A673 (cell line): Measurements from ENCODE around the gene NETO1. TPM values are rescaled to one million over a fixed set of nuclear protein-coding genes. Genes with fewer than 3 reads are reported as not detected.

Source experiments
- BruUV-seq: library from RNA; stranded (reverse); fragments of 400-500 nt; replicated peaks from 2 replicates; lab custom pipeline; 2021; lab: Mats Ljungman, UMichigan
- CTCF ChIA-PET: fragments of 300-600 bp; sonication (Branson Sonifier 250); formaldehyde crosslinking; loops from one replicate; lab custom pipeline; 2022; ENCODE audit warnings: antibody characterized with exemption; lab: Charles Lee
- POLR2A ChIA-PET: fragments of 300-600 bp; sonication (Branson Sonifier 250); formaldehyde crosslinking; loops from one replicate; lab custom pipeline; 2022; ENCODE audit warnings: antibody characterized with exemption; ENCODE audit not compliant: low non-redundant PET; lab: Charles Lee
- DNase-seq: peaks from one replicate; pipeline ENCODE4 v3.0.0-alpha.2; 2015; ENCODE audit warnings: low spot score
- H3K27ac ChIP-seq: fragments of 200-600 bp; sonication (generic); 2 replicates; pipeline ENCODE4 v1.5.1; 2016; ENCODE audit warnings: mixed run types, low read depth, mild to moderate bottlenecking, mixed read lengths, antibody characterized with exemption, low read length; ENCODE audit not compliant: poor library complexity, severe bottlenecking
- H3K27me3 ChIP-seq: fragments of 200-600 bp; sonication (generic); replicated peaks from 2 replicates; pipeline ENCODE4 v1.6.1; 2017; ENCODE audit warnings: mixed run types, low read depth, mild to moderate bottlenecking, mixed read lengths, antibody characterized with exemption, low read length; ENCODE audit not compliant: insufficient read depth, poor library complexity
- H3K36me3 ChIP-seq: fragments of 200-600 bp; sonication (generic); 2 replicates; pipeline ENCODE4 v1.6.1; 2016; ENCODE audit warnings: mixed run types, mild to moderate bottlenecking, mixed read lengths, antibody characterized with exemption, low read length; ENCODE audit not compliant: insufficient read depth, poor library complexity, severe bottlenecking
- H3K4me1 ChIP-seq: fragments of 200-600 bp; sonication (generic); 2 replicates; pipeline ENCODE4 v1.6.1; 2017; ENCODE audit warnings: mixed run types, mild to moderate bottlenecking, mixed read lengths, antibody characterized with exemption, low read length; ENCODE audit not compliant: insufficient read depth, poor library complexity, severe bottlenecking
- H3K4me3 ChIP-seq: fragments of 200-600 bp; sonication (generic); 2 replicates; pipeline ENCODE4 v1.5.1; 2016; ENCODE audit warnings: low read depth, mixed run types, mild to moderate bottlenecking, mixed read lengths, low read length; ENCODE audit not compliant: poor library complexity, severe bottlenecking
- H3K9me3 ChIP-seq: fragments of 200-600 bp; sonication (generic); 2 replicates; pipeline ENCODE4 v1.6.1; 2016; ENCODE audit warnings: mixed run types, low read depth, mild to moderate bottlenecking, mixed read lengths, antibody characterized with exemption, low read length; ENCODE audit not compliant: poor library complexity, severe bottlenecking
- EZH2 ChIP-seq: fragments of 200-600 bp; sonication (generic); IDR thresholded peaks from 2 replicates; pipeline ENCODE4 v1.6.1; 2017; ENCODE audit warnings: borderline replicate concordance, low read depth, mild to moderate bottlenecking, mixed read lengths, antibody characterized with exemption, low read length; ENCODE audit not compliant: poor library complexity, severe bottlenecking
- intact Hi-C: fragments of 100-400 bp; cut with micrococcal nuclease; formaldehyde crosslinking; loops from one replicate; pipeline ENCODE4 v1.10.0; 2022; ENCODE audit not compliant: unreplicated experiment
- total RNA-seq: library from RNA; stranded (reverse); gene quantifications from 2 replicates; pipeline ENCODE4 v1.2.3, GENCODE V29; 2021
- TF ChIP-seq, protein P1 (sequence below): fragments of 300-800, 200-600 bp; sonication (generic); conservative IDR thresholded peaks from 2 replicates; pipeline ENCODE4 v1.5.1; 2017; ENCODE audit warnings: low read depth, mild to moderate bottlenecking, antibody characterized with exemption, low read length, moderate library complexity, mixed read lengths

NETO1 gene
- total RNA-seq, 1 experiment from 2014 or later: 12.1 TPM

DNA sequence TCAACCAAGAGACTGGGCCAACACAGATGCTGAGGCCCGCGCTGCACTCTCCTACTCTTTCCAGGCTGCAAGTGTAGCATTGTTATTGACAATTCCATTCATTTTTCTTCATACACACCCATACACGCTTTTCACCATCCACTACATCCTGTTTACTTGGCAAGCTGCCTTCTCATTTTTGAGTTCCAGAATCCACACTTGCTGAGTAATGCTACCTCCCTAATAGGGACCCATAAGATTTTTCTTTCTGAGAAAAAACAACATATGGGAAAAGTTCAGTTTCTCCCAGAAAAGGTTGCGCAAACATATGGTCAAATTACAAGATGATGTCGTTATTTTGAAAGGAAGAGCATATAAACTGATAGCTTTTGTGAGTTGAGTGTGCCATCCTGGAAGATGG lies 3.3 kb upstream of the NETO1 start:
- intact Hi-C loops: no loop called here
- H3K27me3 ChIP-seq: peaks cover 25% of the 10 kb centered on the region
- POLR2A ChIA-PET: interaction anchor here (0.6 kb wide), 1 partner anchor 161 kb away, joined by 3 read pairs; no protein-coding TSS in a partner anchor
- no TSS peak for BruUV-seq
- H3K27ac ChIP-seq: no peak overlapping the region
- H3K4me1 ChIP-seq: no peaks in the 10 kb centered on the region
- no peak overlapping the region for H3K4me3 ChIP-seq
- H3K9me3 ChIP-seq: no peaks in the 10 kb centered on the region
- CTCF ChIA-PET: no interaction called here
- H3K36me3 ChIP-seq: no peaks in the 10 kb centered on the region
- DNase-seq: no peak
- no peak for TF ChIP-seq EZH2
- TF ChIP-seq, protein P1, sequence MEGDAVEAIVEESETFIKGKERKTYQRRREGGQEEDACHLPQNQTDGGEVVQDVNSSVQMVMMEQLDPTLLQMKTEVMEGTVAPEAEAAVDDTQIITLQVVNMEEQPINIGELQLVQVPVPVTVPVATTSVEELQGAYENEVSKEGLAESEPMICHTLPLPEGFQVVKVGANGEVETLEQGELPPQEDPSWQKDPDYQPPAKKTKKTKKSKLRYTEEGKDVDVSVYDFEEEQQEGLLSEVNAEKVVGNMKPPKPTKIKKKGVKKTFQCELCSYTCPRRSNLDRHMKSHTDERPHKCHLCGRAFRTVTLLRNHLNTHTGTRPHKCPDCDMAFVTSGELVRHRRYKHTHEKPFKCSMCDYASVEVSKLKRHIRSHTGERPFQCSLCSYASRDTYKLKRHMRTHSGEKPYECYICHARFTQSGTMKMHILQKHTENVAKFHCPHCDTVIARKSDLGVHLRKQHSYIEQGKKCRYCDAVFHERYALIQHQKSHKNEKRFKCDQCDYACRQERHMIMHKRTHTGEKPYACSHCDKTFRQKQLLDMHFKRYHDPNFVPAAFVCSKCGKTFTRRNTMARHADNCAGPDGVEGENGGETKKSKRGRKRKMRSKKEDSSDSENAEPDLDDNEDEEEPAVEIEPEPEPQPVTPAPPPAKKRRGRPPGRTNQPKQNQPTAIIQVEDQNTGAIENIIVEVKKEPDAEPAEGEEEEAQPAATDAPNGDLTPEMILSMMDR: no peak

DNA sequence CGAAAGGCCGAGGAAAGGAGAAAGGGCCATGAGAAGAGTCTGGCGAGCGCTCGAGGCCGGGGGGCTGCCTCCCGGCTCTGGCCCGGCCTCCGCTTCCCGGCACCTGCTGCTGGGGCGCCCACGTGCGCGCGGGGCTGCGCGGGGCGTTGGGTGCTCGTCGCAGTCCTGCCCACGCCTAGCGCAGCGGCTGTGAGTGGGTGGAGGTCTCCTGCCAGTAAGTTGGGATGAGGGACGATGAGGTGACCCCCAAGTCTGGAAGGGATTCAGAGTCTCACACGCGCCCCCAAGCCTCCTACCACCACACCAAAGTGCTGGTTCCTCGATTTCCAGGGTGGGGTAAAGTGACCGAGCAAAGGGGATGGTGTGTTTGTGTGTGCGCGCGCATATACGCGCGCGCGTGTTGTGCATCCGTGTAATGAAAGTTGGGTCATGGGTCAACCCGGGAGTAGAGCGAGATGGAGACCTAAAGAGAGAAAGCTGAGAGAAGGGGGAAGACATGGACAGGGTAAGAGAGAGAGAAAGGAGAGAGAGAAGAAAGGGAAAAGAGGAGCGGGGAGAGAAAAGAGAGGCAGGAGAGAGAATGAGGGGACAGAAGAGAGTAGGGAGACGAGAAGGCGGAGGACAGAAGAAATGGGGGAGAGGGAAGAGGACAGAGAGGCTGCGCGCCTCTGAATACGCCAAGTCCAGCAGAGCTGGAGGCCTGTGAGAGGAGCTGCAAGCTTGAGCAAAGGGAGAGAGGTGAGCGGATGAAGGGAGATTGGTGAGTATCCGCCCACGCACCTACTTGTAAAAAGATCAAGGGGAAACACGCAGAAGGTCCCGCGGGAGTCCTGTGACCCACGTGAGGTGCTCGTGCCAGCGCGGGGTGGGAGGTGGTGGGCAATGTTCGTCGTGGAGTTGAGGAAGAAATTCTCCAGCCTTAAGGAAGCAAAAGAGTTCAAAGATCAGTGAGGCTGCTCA lies 1.7 kb upstream of the NETO1 start:
- Histone ChIP-seq H3K36me3 (no peaks in the 10 kb centered on the region), H3K4me1 (no peaks in the 10 kb centered on the region), H3K9me3 (no peaks in the 10 kb centered on the region), H3K27ac (peak overlapping the region; percentile 72), H3K4me3 (peak overlapping the region; percentile 51), H3K27me3 (peaks cover 37% of the 10 kb centered on the region)
- CTCF ChIA-PET: no interaction called here
- no peak for TF ChIP-seq EZH2
- TF ChIP-seq, protein P1: no peak
- intact Hi-C loops: loop anchor here (5.0 kb wide), 1 partner anchor 97 kb away; no protein-coding TSS in a partner anchor
- no peak for DNase-seq
- BruUV-seq: no TSS peak
- POLR2A ChIA-PET: no interaction called here

DNA sequence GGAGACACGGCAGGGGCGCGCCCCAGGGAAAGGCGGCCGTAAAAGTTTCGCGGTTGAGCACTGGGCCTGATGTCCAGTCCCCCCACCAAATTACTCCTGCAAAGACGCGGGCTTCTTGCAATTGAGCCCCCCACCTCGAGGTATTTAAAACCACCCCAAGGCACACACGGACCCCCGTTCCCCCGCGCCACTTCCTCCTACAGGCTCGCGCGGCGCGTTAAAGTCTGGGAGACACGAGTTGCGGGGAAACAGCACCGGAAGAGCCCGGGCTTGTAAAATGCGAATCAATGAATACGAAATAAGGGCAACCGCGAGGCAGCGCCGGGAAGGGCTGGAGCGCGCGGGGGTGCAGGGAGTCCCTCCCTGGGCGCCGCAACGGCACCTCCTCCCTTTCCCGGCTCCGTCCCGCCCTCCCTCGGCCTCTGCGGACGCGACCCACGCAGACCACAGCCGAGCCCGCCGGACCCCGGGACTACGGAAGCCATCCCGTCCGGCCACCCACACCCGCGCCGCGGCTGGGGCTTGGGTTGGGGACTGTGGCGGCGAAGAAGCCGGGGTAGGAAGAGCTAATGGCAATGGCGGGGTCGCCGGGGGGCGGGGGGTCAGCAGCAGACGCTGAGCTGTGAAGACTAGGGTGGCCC lies 918 bp upstream of the NETO1 start:
- intact Hi-C loops: loop anchor here (5.0 kb wide), 1 partner anchor 96 kb away; no protein-coding TSS in a partner anchor
- no TSS peak for BruUV-seq
- H3K4me3 ChIP-seq: peak overlapping the region; percentile 51
- peak; percentile 58 for TF ChIP-seq EZH2
- TF ChIP-seq, protein P1: no peak
- POLR2A ChIA-PET: no interaction called here
- peak; percentile 44 for DNase-seq
- CTCF ChIA-PET: no interaction called here
- H3K9me3 ChIP-seq: no peaks in the 10 kb centered on the region
- H3K36me3 ChIP-seq: no peaks in the 10 kb centered on the region
- no peaks in the 10 kb centered on the region for H3K4me1 ChIP-seq
- H3K27ac ChIP-seq: peak overlapping the region; percentile 72
- H3K27me3 ChIP-seq: peaks cover 37% of the 10 kb centered on the region
